ENCODE measurements around the gene KDM1A. TPM values are rescaled to one million over a fixed set of nuclear protein-coding genes. Genes with fewer than 3 reads are reported as not detected.

KDM1A gene
- total and polyA plus RNA-seq, 2 of the 13 experiments (the other 11 are each of a cell fraction or from before 2014, with no cell fraction given) = 81.3 to 173 TPM

GRCh38 chr1:23101887-23102286 lies 82.6 kb downstream of the KDM1A start (continued):
- no peak for TF ChIP-seq SNAPC4 (CRISPR knock-in tag; IDR thresholded peaks at IDR 0.05)
- TF ChIP-seq ZNF678 (CRISPR knock-in tag; IDR thresholded peaks at IDR 0.05) = no peak
- TF ChIP-seq ELF4 (CRISPR knock-in tag; IDR thresholded peaks at IDR 0.05; ENCODE audit: borderline replicate concordance) = no peak
- no peak for TF ChIP-seq MED13 (CRISPR knock-in tag; IDR thresholded peaks at IDR 0.05)
- no peak for TF ChIP-seq HOMEZ (CRISPR knock-in tag; IDR thresholded peaks at IDR 0.05; ENCODE audit: low read depth)
- TF ChIP-seq FOSL2 (CRISPR knock-in tag; IDR thresholded peaks at IDR 0.05) = no peak
- TF ChIP-seq ZNF512B (CRISPR knock-in tag; IDR thresholded peaks at IDR 0.05; ENCODE audit: borderline replicate concordance) = no peak
- no peak for TF ChIP-seq ZNF343 (CRISPR knock-in tag; IDR thresholded peaks at IDR 0.05)
- no peak for TF ChIP-seq ZNF567 (CRISPR knock-in tag; IDR thresholded peaks at IDR 0.05; ENCODE audit: borderline replicate concordance)
- no peak for TF ChIP-seq HCFC1 (IDR thresholded peaks at IDR 0.05; ENCODE audit: low read depth, low read length)
- TF ChIP-seq ZNF616 (CRISPR knock-in tag; IDR thresholded peaks at IDR 0.05; ENCODE audit: low read depth) = no peak
- TF ChIP-seq ZBTB49 (CRISPR knock-in tag; IDR thresholded peaks at IDR 0.05; ENCODE audit: borderline replicate concordance) = no peak

All from HepG2 (cell line).